HEK293T (cell line): ENCODE data around the gene SEMA5A.

Experiments
- ARNT ChIP-seq: fragments of 450-650 bp; IDR thresholded peaks from 2 replicates; pipeline ENCODE4 v1.6.1; 2017; ENCODE audit warnings: mild to moderate bottlenecking
- HDGF ChIP-seq: fragments of 450-650 bp; IDR thresholded peaks from 2 replicates; pipeline ENCODE4 v1.6.1; 2017; ENCODE audit warnings: antibody characterized with exemption, borderline replicate concordance
- TF ChIP-seq, protein P1 (sequence below): fragments of 450-650 bp; IDR thresholded peaks from 2 replicates; pipeline ENCODE4 v1.6.1; 2016

DNA sequence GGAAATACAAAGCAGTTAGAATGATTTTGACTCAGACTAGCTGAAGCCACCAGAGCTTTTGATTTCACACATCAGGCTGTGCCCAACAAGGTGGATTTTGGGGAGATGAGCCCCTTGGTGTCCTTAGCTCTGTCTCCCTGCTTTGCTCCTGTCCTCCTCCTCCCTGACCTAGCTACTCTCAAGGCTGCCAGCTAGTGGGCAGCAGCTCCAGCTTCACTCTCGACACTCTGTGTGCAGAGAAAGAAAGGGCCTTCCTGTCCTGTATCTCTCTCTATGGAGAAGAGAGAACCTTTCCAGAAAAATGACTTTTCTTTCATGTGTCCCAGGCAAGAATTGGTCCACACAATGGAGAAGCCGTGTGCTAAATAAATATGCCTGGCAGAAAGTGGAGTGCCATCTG is 446.2 kb downstream of the SEMA5A start:
- TF ChIP-seq, protein P1, sequence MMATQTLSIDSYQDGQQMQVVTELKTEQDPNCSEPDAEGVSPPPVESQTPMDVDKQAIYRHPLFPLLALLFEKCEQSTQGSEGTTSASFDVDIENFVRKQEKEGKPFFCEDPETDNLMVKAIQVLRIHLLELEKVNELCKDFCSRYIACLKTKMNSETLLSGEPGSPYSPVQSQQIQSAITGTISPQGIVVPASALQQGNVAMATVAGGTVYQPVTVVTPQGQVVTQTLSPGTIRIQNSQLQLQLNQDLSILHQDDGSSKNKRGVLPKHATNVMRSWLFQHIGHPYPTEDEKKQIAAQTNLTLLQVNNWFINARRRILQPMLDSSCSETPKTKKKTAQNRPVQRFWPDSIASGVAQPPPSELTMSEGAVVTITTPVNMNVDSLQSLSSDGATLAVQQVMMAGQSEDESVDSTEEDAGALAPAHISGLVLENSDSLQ: no peak
- TF ChIP-seq ARNT: no peak
- no peak for TF ChIP-seq HDGF
